WTC11 (cell line): ENCODE results near the gene MADD.

Experiments
- ATF2 ChIP-seq: sonication (generic); formaldehyde crosslinking; IDR thresholded peaks from 2 replicates; pipeline ENCODE4 v1.8.1; 2022; ENCODE audit warnings: low read depth, missing genetic modification reagents, borderline replicate concordance
- CTCF ChIP-seq: fragments of 200-600 bp; IDR thresholded peaks from 2 replicates; pipeline ENCODE4 v1.8.0; 2022; ENCODE audit warnings: antibody characterized with exemption
- E2F5 ChIP-seq: sonication (generic); formaldehyde crosslinking; IDR thresholded peaks from 2 replicates; pipeline ENCODE4 v1.8.1; 2022; ENCODE audit warnings: mild to moderate bottlenecking, moderate library complexity, missing genetic modification reagents
- FOXK1 ChIP-seq: sonication (generic); formaldehyde crosslinking; IDR thresholded peaks from 2 replicates; pipeline ENCODE4 v1.8.0; 2022; ENCODE audit warnings: mild to moderate bottlenecking, moderate library complexity, missing genetic modification reagents
- IRF1 ChIP-seq: sonication (generic); formaldehyde crosslinking; IDR thresholded peaks from 2 replicates; pipeline ENCODE4 v1.8.0; 2023; ENCODE audit warnings: missing genetic modification reagents
- JUN ChIP-seq: sonication (generic); formaldehyde crosslinking; IDR thresholded peaks from 2 replicates; pipeline ENCODE4 v1.8.0; 2023; ENCODE audit warnings: mild to moderate bottlenecking, missing genetic modification reagents
- OVOL2 ChIP-seq: fragments of 250-450 bp; sonication (Bioruptor Pico); IDR thresholded peaks from 2 replicates; pipeline ENCODE4 v1.9.0; 2021; ENCODE audit warnings: mild to moderate bottlenecking, borderline replicate concordance
- PREB ChIP-seq: sonication (generic); formaldehyde crosslinking; IDR thresholded peaks from 2 replicates; pipeline ENCODE4 v1.8.1; 2022; ENCODE audit warnings: mild to moderate bottlenecking, missing genetic modification reagents, moderate library complexity, borderline replicate concordance
- SMAD4 ChIP-seq: sonication (generic); formaldehyde crosslinking; IDR thresholded peaks from 2 replicates; pipeline ENCODE4 v1.8.0; 2022; ENCODE audit warnings: mild to moderate bottlenecking, missing genetic modification reagents
- USF2 ChIP-seq: sonication (generic); formaldehyde crosslinking; IDR thresholded peaks from 2 replicates; pipeline ENCODE4 v1.8.1; 2023; ENCODE audit warnings: mild to moderate bottlenecking, missing genetic modification reagents, moderate library complexity
- ZNF263 ChIP-seq: sonication (generic); formaldehyde crosslinking; IDR thresholded peaks from 2 replicates; pipeline ENCODE4 v1.8.1; 2022; ENCODE audit warnings: low read depth, mild to moderate bottlenecking, moderate library complexity, missing genetic modification reagents

GRCh38 chr11:47356998-47357329 is 87.0 kb downstream of the MADD start:
- no peak for TF ChIP-seq CTCF
- TF ChIP-seq E2F5, result no peak
- no peak for TF ChIP-seq FOXK1
- TF ChIP-seq JUN (CRISPR knock-in tag), result no peak
- no peak for TF ChIP-seq OVOL2
- no peak for TF ChIP-seq USF2
- no peak for TF ChIP-seq ATF2
- TF ChIP-seq SMAD4 (CRISPR knock-in tag), result no peak
- no peak for TF ChIP-seq IRF1 (CRISPR knock-in tag)
- TF ChIP-seq PREB, result no peak
- TF ChIP-seq ZNF263, result no peak
